Fibroblast of pulmonary artery (primary cell): ENCODE data around the gene PRRG2.
"Not testable (repeated sequence)": the region's sequence is repeated elsewhere in the genome, so short reads cannot be mapped to it uniquely, and the experiment has no call there.

Experiments used
- DNase-seq: peaks from one replicate; pipeline ENCODE4 v3.0.0-alpha.2; 2010; ENCODE audit warnings: low read depth
- H3K4me3 ChIP-seq: replicated peaks from 2 replicates; pipeline ENCODE4 v1.5.1; 2011; ENCODE audit warnings: low read depth, mild to moderate bottlenecking, control low read depth, low read length, moderate library complexity
- CTCF ChIP-seq: IDR thresholded peaks from 2 replicates; pipeline ENCODE4 v1.5.1; 2011; ENCODE audit warnings: mild to moderate bottlenecking, control low read depth, low read length, inconsistent platforms; ENCODE audit errors: missing control alignments

Gene PRRG2

GRCh38 chr19:49624967-49625910, 44.1 kb downstream of the PRRG2 start:
- no peak for TF ChIP-seq CTCF
- DNase-seq = no peak

GRCh38 chr19:49626226-49626625, 45.1 kb downstream of the PRRG2 start:
- no peak for TF ChIP-seq CTCF
- no peak for DNase-seq
- H3K4me3 ChIP-seq = no peak overlapping the region

More at GRCh38 chr19:49624967-49625910, 44.1 kb downstream of the PRRG2 start:
- no peak overlapping the region for H3K4me3 ChIP-seq

- H3K4me3 ChIP-seq = no peak overlapping the region
- no peak for TF ChIP-seq CTCF
Measured at GRCh38 chr19:49629659-49630058, 48.5 kb downstream of the PRRG2 start.

GRCh38 chr19:49631014-49631588, 50.0 kb downstream of the PRRG2 start:
- no peak for DNase-seq
- no peak for TF ChIP-seq CTCF
- H3K4me3 ChIP-seq = no peak overlapping the region

More at GRCh38 chr19:49629659-49630058, 48.5 kb downstream of the PRRG2 start:
- DNase-seq = no peak

- DNase-seq = no peak
- no peak for TF ChIP-seq CTCF
- H3K4me3 ChIP-seq = no peak overlapping the region
Measured at GRCh38 chr19:49631610-49632192, 50.6 kb downstream of the PRRG2 start.

GRCh38 chr19:49632576-49632975, 51.5 kb downstream of the PRRG2 start:
- no peak overlapping the region for H3K4me3 ChIP-seq
- no peak for TF ChIP-seq CTCF
- no peak for DNase-seq

GRCh38 chr19:49633273-49633672, 52.2 kb downstream of the PRRG2 start:
- DNase-seq, H3K4me3 ChIP-seq: not testable (repeated sequence)
